Measurements from ENCODE around the gene PTAR1.
A peak's percentile ranks its signal among the peaks of the same experiment; 100 is the strongest.

The PTAR1 gene

DNA sequence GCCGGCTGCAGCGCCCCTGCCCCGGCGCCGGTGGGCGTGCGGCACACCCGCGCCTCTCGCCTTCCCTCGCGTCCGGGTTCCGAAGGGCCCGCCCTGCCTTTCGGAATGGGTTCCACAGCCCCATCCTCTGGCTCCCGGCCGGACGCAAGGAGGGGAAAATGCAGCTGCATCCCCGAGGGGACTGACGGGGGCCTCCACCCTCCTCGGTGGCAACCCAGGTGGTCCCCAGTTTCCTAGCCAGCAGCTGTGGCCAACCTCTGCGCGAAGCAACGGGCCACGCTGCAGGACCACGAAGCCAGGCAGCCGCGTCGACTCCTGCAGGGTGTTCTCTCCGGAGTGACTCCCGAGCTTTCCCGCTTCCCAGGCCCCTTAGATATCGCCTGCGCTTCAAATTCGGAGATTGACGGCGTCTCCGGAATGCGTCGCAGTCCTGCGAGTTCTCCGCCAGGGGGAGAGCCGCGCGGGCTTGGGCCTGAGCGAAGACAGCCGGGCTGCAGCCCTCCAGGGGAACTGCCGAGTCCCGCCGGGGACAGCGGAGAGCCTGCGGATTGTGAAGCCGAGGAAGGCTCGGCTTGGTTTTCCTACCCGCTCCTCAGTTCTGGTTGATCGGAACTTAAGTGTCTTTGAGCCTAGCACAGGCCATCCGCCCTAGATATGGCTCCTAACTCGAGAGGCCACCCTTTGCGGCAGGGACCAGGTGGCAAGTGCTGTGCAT is 87.1 kb downstream of the PTAR1 start:
- peak; percentile 56 for DNase-seq

- DNase-seq: no peak
These were observed 87.8 kb downstream of the PTAR1 start, which contains the start of gene APBA1 for GRCh38 chr9:69671879-69672595. TSS of gene APBA1 (minus strand) at chr9:69672371.

DNA sequence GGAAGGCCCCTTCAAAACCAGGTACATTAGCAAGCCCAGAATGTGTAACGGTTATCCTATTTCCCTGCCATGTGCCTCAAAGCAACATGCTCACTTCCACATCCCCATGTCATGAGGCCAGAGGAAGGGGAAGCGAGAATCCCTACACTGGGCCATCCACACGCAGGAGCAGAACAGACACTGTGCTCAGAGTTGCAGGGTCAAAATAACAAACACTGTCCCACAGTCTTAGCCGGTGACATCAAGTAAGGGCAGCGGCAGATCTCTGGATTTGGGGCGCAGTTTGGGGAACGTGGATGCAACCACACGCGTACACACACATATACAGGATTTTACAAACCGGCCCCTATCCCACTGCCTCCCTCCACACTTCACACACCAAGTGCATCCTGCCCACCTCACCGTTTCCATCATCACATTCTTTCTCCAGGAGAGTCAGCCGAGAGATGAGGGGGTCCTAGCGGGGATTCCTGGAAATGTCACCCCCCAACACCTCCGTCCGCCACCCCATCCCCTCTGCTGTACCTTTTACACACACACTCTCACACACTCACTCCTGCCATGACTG is 88.4 kb downstream of the PTAR1 start:
- DNase-seq: no peak

DNA sequence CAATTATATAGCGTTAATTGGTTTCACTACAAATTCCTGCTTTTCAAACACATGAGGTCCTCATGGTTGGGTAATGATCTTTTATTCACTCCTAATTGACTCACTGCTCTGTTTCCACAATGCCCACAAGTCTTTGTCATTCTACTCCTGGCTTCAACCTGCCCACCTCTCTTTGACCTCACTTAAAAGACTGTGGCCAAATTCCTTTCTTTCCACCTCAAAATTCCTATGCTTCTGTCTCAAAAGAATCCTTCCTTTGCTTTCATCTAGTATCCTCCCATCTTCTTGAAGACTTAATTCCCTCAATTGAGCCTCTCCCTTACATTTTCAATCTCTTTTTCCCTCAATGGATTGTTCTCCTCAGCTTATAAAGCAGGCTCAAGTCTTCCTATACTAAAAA is 92.5 kb downstream of the PTAR1 start:
- no peak for DNase-seq

DNA sequence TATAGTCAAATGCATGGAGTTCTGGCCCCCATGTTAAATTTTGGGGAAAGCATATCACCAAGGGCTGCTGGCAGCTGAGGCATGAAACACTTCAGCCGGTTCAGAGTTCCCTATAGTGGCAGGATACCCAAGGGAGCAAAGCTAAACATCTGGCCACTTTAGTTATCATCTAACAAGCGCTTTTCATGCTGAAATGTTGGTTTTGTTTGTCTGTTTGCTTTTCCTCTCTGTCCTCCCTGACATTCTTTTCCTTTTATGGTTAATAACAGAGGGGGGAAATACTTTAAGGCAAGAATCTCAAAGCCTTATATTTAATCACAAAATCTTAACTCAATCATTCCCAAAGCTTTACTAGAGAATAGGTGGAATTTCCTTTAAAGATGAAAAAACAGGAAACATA is 99.5 kb downstream of the PTAR1 start:
- no peak for DNase-seq
